ENCODE measurements around the gene TDP2. TPM values are rescaled to one million over a fixed set of nuclear protein-coding genes. Genes with fewer than 3 reads are reported as not detected.
"Not testable (repeated sequence)": the region's sequence is repeated elsewhere in the genome, so short reads cannot be mapped to it uniquely, and the experiment has no call there.

Gene TDP2
- total RNA-seq, 1 donor from 2014 or later: 27.2 TPM

- H3K79me2 ChIP-seq (ENCODE audit: insufficient read depth, low read length): peaks cover 39% of the 10 kb centered on the region
These were observed 2.4 kb downstream of the TDP2 start for GRCh38 chr6:24664046-24664987.

DNA sequence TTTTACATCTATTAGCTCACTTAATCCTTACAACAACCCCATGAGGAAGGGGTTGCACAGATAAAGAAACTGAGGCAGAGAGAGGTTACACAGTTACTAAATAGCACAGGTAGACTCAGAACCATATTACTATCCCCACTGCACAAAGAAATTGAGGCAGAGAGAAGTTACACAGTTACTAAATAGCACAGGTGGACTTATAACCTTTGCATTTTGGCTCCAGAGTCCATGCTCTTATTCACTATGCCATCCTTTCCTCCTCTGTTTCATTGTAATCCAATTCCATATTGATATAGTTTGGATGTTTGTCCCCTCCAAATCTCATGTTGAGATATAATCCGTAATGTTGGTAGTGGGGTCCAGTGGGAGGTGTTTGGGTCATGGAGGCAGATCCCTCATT lies 3.5 kb downstream of the TDP2 start:
- peaks cover 3% of the 10 kb centered on the region for H3K4me1 Mint-ChIP-seq (ENCODE audit: low read depth, unreplicated experiment)
- H3K36me3 Mint-ChIP-seq (ENCODE audit: low read depth, unreplicated experiment): peaks cover 19% of the 10 kb centered on the region
- TF ChIP-seq, protein P1, sequence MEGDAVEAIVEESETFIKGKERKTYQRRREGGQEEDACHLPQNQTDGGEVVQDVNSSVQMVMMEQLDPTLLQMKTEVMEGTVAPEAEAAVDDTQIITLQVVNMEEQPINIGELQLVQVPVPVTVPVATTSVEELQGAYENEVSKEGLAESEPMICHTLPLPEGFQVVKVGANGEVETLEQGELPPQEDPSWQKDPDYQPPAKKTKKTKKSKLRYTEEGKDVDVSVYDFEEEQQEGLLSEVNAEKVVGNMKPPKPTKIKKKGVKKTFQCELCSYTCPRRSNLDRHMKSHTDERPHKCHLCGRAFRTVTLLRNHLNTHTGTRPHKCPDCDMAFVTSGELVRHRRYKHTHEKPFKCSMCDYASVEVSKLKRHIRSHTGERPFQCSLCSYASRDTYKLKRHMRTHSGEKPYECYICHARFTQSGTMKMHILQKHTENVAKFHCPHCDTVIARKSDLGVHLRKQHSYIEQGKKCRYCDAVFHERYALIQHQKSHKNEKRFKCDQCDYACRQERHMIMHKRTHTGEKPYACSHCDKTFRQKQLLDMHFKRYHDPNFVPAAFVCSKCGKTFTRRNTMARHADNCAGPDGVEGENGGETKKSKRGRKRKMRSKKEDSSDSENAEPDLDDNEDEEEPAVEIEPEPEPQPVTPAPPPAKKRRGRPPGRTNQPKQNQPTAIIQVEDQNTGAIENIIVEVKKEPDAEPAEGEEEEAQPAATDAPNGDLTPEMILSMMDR (IDR thresholded peaks at IDR 0.05; ENCODE audit: insufficient read depth, low read depth, low read length): no peak
- TF ChIP-seq EZH2 (IDR thresholded peaks at IDR 0.05; ENCODE audit: insufficient read depth, low read length): no peak
- H3K9me3 Mint-ChIP-seq (ENCODE audit: unreplicated experiment): peaks cover 2% of the 10 kb centered on the region
- no peak overlapping the region for H3K27ac Mint-ChIP-seq (ENCODE audit: unreplicated experiment)
- Histone ChIP-seq H3K9ac (ENCODE audit: low read length) (no peak overlapping the region), H2AFZ (ENCODE audit: low read depth, low read length) (no peak overlapping the region), H3K4me1 (ENCODE audit: insufficient read depth, low read length) (peaks cover 9% of the 10 kb centered on the region), H3K36me3 (ENCODE audit: insufficient read depth, low read length) (peaks cover 16% of the 10 kb centered on the region), H3K27ac (ENCODE audit: low read depth, low read length) (no peak overlapping the region), H4K20me1 (ENCODE audit: insufficient read depth, low read length) (peaks cover 7% of the 10 kb centered on the region), H3K79me2 (ENCODE audit: insufficient read depth, low read length) (peaks cover 39% of the 10 kb centered on the region), H3K9me3 (ENCODE audit: insufficient read depth, low read depth, low read length) (no peaks in the 10 kb centered on the region), H3K4me3 (ENCODE audit: insufficient read depth, low read depth, low read length) (no peak overlapping the region), H3K4me2 (ENCODE audit: low read length) (no peak overlapping the region), H3K27me3 (ENCODE audit: insufficient read depth, low read length) (no peaks in the 10 kb centered on the region)
- no peak for DNase-seq (ENCODE audit: low read depth)
- H3K4me3 Mint-ChIP-seq (ENCODE audit: unreplicated experiment): no peak overlapping the region
- FAIRE-seq: no peak
- no peaks in the 10 kb centered on the region for H3K27me3 Mint-ChIP-seq (ENCODE audit: low read depth, unreplicated experiment)

More at GRCh38 chr6:24664046-24664987, 2.4 kb downstream of the TDP2 start:
- Histone ChIP-seq H3K27me3 (ENCODE audit: insufficient read depth, low read length) (no peaks in the 10 kb centered on the region), H3K4me1 (ENCODE audit: insufficient read depth, low read length) (peaks cover 9% of the 10 kb centered on the region), H3K9ac (ENCODE audit: low read length) (no peak overlapping the region), H3K4me2 (ENCODE audit: low read length) (no peak overlapping the region), H3K4me3 (ENCODE audit: insufficient read depth, low read depth, low read length) (no peak overlapping the region), H3K27ac (ENCODE audit: low read depth, low read length) (no peak overlapping the region), H3K9me3 (ENCODE audit: insufficient read depth, low read depth, low read length) (no peaks in the 10 kb centered on the region), H2AFZ (ENCODE audit: low read depth, low read length) (no peak overlapping the region), H4K20me1 (ENCODE audit: insufficient read depth, low read length) (peaks cover 7% of the 10 kb centered on the region), H3K36me3 (ENCODE audit: insufficient read depth, low read length) (peaks cover 13% of the 10 kb centered on the region)
- DNase-seq (ENCODE audit: low read depth) (no peak), FAIRE-seq (no peak)
- Mint-ChIP-seq H3K9me3 (ENCODE audit: unreplicated experiment) (peaks cover 6% of the 10 kb centered on the region), H3K36me3 (ENCODE audit: low read depth, unreplicated experiment) (peaks cover 18% of the 10 kb centered on the region), H3K27ac (ENCODE audit: unreplicated experiment) (no peak overlapping the region), H3K27me3 (ENCODE audit: low read depth, unreplicated experiment) (no peaks in the 10 kb centered on the region), H3K4me3 (ENCODE audit: unreplicated experiment) (peak overlapping the region; percentile 56), H3K4me1 (ENCODE audit: low read depth, unreplicated experiment) (peaks cover 3% of the 10 kb centered on the region)
- TF ChIP-seq, protein P1 (IDR thresholded peaks at IDR 0.05; ENCODE audit: insufficient read depth, low read depth, low read length): no peak
- TF ChIP-seq EZH2 (IDR thresholded peaks at IDR 0.05; ENCODE audit: insufficient read depth, low read length): no peak

DNA sequence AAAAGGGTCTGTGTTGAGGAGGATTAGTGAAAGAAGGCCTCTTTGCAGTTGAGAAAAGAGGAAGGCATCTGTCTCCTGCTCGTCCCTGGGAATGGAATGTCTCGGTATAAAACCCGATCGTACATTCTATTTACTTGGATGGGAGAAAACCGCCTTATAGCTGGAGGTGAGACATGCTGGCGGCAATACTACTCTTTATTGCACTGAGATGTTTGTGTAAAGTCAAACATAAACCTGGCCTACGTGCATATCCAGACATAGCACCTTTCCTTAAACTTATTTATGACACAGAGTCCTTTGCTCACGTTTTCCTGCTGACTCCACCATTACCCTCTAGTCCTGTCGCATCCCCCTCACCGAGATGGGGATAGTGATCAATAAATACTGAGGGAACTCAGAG lies 4.5 kb downstream of the TDP2 start:
- peaks cover 3% of the 10 kb centered on the region for H3K4me1 Mint-ChIP-seq (ENCODE audit: low read depth, unreplicated experiment)
- FAIRE-seq (no peak), DNase-seq (ENCODE audit: low read depth) (no peak)
- H3K27ac ChIP-seq (ENCODE audit: low read depth, low read length): no peak overlapping the region
- no peaks in the 10 kb centered on the region for H3K9me3 ChIP-seq (ENCODE audit: insufficient read depth, low read depth, low read length)
- no peak overlapping the region for H3K4me3 Mint-ChIP-seq (ENCODE audit: unreplicated experiment)
- H3K4me1 ChIP-seq (ENCODE audit: insufficient read depth, low read length): peaks cover 6% of the 10 kb centered on the region
- H3K36me3 ChIP-seq (ENCODE audit: insufficient read depth, low read length): peaks cover 16% of the 10 kb centered on the region
- no peaks in the 10 kb centered on the region for H3K27me3 Mint-ChIP-seq (ENCODE audit: low read depth, unreplicated experiment)
- H4K20me1 ChIP-seq (ENCODE audit: insufficient read depth, low read length): peaks cover 7% of the 10 kb centered on the region
- H3K4me2 ChIP-seq (ENCODE audit: low read length): no peak overlapping the region
- no peak overlapping the region for H3K4me3 ChIP-seq (ENCODE audit: insufficient read depth, low read depth, low read length)
- peaks cover 39% of the 10 kb centered on the region for H3K79me2 ChIP-seq (ENCODE audit: insufficient read depth, low read length)
- H3K27me3 ChIP-seq (ENCODE audit: insufficient read depth, low read length): no peaks in the 10 kb centered on the region
- no peak for TF ChIP-seq EZH2 (IDR thresholded peaks at IDR 0.05; ENCODE audit: insufficient read depth, low read length)
- TF ChIP-seq, protein P1 (IDR thresholded peaks at IDR 0.05; ENCODE audit: insufficient read depth, low read depth, low read length): no peak
- H2AFZ ChIP-seq (ENCODE audit: low read depth, low read length): no peak overlapping the region
- no peak overlapping the region for H3K27ac Mint-ChIP-seq (ENCODE audit: unreplicated experiment)
- H3K36me3 Mint-ChIP-seq (ENCODE audit: low read depth, unreplicated experiment): peaks cover 19% of the 10 kb centered on the region
- no peak overlapping the region for H3K9ac ChIP-seq (ENCODE audit: low read length)
- peaks cover 2% of the 10 kb centered on the region for H3K9me3 Mint-ChIP-seq (ENCODE audit: unreplicated experiment)

GRCh38 chr6:24661759-24662158 lies 4.9 kb downstream of the TDP2 start:
- Histone ChIP-seq H3K36me3 (ENCODE audit: insufficient read depth, low read length) (peaks cover 16% of the 10 kb centered on the region), H3K79me2 (ENCODE audit: insufficient read depth, low read length) (peaks cover 42% of the 10 kb centered on the region)
- H3K27me3 ChIP-seq (ENCODE audit: insufficient read depth, low read length); H3K27ac ChIP-seq (ENCODE audit: low read depth, low read length); H2AFZ ChIP-seq (ENCODE audit: low read depth, low read length); H3K27me3 Mint-ChIP-seq (ENCODE audit: low read depth, unreplicated experiment); H3K4me1 ChIP-seq (ENCODE audit: insufficient read depth, low read length); H3K27ac Mint-ChIP-seq (ENCODE audit: unreplicated experiment); H3K9ac ChIP-seq (ENCODE audit: low read length); H3K9me3 Mint-ChIP-seq (ENCODE audit: unreplicated experiment); H3K4me2 ChIP-seq (ENCODE audit: low read length); H3K4me1 Mint-ChIP-seq (ENCODE audit: low read depth, unreplicated experiment); H3K4me3 ChIP-seq (ENCODE audit: insufficient read depth, low read depth, low read length); H4K20me1 ChIP-seq (ENCODE audit: insufficient read depth, low read length); H3K9me3 ChIP-seq (ENCODE audit: insufficient read depth, low read depth, low read length); H3K4me3 Mint-ChIP-seq (ENCODE audit: unreplicated experiment); DNase-seq (ENCODE audit: low read depth); FAIRE-seq: not testable (repeated sequence)
- H3K36me3 Mint-ChIP-seq (ENCODE audit: low read depth, unreplicated experiment): peaks cover 19% of the 10 kb centered on the region

Measured in astrocyte (in vitro differentiated cells and primary cell).